HEK293 (cell line): ENCODE data around the gene CPM.

Experiments used
- GLIS2 ChIP-seq: fragments of 450-650 bp; formaldehyde crosslinking; IDR thresholded peaks from 2 replicates; pipeline ENCODE4 v1.5.1; 2016; ENCODE audit warnings: missing biosample characterization, missing genetic modification characterization
- TF ChIP-seq, protein P1 (sequence below): fragments of 450-650 bp; formaldehyde crosslinking; IDR thresholded peaks from 2 replicates; pipeline ENCODE4 v1.5.1; 2017; ENCODE audit warnings: missing biosample characterization, missing genetic modification characterization
- TF ChIP-seq, protein P2 (sequence below): fragments of 450-650 bp; formaldehyde crosslinking; IDR thresholded peaks from 2 replicates; pipeline ENCODE4 v1.5.1; 2016; ENCODE audit warnings: missing biosample characterization, missing genetic modification characterization

DNA sequence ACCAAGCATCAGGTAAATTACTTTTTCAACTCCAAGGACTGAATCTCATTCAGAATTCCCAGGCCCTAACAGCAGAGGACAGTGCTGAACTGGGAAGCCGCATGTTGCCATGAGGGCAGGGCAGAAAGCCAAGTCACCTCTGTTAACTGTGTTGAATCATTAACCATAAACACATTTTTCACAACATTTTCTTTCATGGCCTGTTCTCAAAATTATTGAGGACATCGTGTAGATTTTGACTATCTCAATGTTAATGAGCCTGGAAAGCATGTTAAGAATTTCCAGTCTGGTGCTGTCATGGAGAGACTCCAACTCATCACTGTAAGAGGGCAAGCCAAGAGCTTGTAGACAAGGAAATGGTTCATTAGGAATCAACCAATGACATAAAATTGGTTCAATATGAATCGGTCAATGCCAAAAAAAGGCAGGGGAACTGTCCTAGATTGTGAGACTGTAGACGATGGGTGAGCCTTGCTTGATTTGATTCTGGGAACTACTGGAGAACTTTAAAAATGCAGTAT is 33.7 kb downstream of the CPM start:
- TF ChIP-seq, protein P1, sequence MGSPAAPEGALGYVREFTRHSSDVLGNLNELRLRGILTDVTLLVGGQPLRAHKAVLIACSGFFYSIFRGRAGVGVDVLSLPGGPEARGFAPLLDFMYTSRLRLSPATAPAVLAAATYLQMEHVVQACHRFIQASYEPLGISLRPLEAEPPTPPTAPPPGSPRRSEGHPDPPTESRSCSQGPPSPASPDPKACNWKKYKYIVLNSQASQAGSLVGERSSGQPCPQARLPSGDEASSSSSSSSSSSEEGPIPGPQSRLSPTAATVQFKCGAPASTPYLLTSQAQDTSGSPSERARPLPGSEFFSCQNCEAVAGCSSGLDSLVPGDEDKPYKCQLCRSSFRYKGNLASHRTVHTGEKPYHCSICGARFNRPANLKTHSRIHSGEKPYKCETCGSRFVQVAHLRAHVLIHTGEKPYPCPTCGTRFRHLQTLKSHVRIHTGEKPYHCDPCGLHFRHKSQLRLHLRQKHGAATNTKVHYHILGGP (tag by site-specific recombination) = no peak
- TF ChIP-seq, protein P2, sequence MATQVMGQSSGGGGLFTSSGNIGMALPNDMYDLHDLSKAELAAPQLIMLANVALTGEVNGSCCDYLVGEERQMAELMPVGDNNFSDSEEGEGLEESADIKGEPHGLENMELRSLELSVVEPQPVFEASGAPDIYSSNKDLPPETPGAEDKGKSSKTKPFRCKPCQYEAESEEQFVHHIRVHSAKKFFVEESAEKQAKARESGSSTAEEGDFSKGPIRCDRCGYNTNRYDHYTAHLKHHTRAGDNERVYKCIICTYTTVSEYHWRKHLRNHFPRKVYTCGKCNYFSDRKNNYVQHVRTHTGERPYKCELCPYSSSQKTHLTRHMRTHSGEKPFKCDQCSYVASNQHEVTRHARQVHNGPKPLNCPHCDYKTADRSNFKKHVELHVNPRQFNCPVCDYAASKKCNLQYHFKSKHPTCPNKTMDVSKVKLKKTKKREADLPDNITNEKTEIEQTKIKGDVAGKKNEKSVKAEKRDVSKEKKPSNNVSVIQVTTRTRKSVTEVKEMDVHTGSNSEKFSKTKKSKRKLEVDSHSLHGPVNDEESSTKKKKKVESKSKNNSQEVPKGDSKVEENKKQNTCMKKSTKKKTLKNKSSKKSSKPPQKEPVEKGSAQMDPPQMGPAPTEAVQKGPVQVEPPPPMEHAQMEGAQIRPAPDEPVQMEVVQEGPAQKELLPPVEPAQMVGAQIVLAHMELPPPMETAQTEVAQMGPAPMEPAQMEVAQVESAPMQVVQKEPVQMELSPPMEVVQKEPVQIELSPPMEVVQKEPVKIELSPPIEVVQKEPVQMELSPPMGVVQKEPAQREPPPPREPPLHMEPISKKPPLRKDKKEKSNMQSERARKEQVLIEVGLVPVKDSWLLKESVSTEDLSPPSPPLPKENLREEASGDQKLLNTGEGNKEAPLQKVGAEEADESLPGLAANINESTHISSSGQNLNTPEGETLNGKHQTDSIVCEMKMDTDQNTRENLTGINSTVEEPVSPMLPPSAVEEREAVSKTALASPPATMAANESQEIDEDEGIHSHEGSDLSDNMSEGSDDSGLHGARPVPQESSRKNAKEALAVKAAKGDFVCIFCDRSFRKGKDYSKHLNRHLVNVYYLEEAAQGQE (tag by site-specific recombination) = no peak
- no peak for TF ChIP-seq GLIS2
